GM12878 (cell line): Measurements from ENCODE around the gene SMAD2. TPM values are rescaled to one million over a fixed set of nuclear protein-coding genes. Genes with fewer than 3 reads are reported as not detected.

ENCODE experiments used
- ATAC-seq: fragments of 200-7000 bp; cut with Tn5 transposase; 3 replicates; pipeline ENCODE4 v1.9.1; 2020; ENCODE audit warnings: mild to moderate bottlenecking, moderate library complexity
- BruUV-seq: library from RNA; stranded (reverse); fragments of 400-500 nt; replicated peaks from 2 replicates; lab custom pipeline; 2021; lab: Mats Ljungman, UMichigan
- CTCF ChIA-PET: fragments of 300-600 bp; sonication (Branson Sonifier 250); formaldehyde crosslinking; extraction: SDS; loops from one replicate; lab custom pipeline; 2021; ENCODE audit warnings: inconsistent platforms; lab: Yijun Ruan, JAX
- POLR2A ChIA-PET: fragments of 350-600 bp; formaldehyde crosslinking; extraction: SDS; loops from one replicate; lab custom pipeline; 2021; ENCODE audit warnings: inconsistent platforms; lab: Charles Lee
- RAD21 ChIA-PET: fragments of 300-600 bp; sonication (Branson Sonifier 250); formaldehyde crosslinking; loops from one replicate; lab custom pipeline; 2023; ENCODE audit warnings: antibody characterized with exemption; ENCODE audit not compliant: unreplicated experiment; lab: Charles Lee
- SMC1A ChIA-PET: fragments of 300-600 bp; sonication (Branson Sonifier 250); formaldehyde crosslinking; loops from one replicate; lab custom pipeline; 2023; ENCODE audit not compliant: unreplicated experiment, uncharacterized antibody; lab: Charles Lee
- DNase-seq: peaks from one replicate; pipeline ENCODE4 v3.0.0-alpha.2; 2011; ENCODE audit warnings: low read depth, low spot score
- FAIRE-seq: peaks from 3 replicates; lab custom pipeline; 2011; peaks lifted over from hg19 to GRCh38; lab: Jason Lieb, UNC
- H2AFZ ChIP-seq: 2 replicates; pipeline ENCODE4 v1.6.0; 2011; ENCODE audit warnings: low read depth, low read length, control low read depth; ENCODE audit not compliant: control insufficient read depth
- H3K27ac ChIP-seq: 2 replicates; pipeline ENCODE4 v1.5.1; 2011; ENCODE audit warnings: control low read depth; ENCODE audit not compliant: control insufficient read depth, insufficient read depth
- H3K27me3 ChIP-seq, 2 experiments: replicated peaks in 1 of 2; 2 replicates each; pipeline versions ENCODE4 v1.6.0 to v1.6.1; 2011; ENCODE audit warnings: low read length in 1 of 2; ENCODE audit not compliant: control insufficient read depth in 2 of 2, insufficient read depth in 2 of 2
- H3K36me3 ChIP-seq, 2 experiments: 2 replicates each; pipeline ENCODE4 v1.5.1; 2011; ENCODE audit warnings: low read length in 1 of 2; ENCODE audit not compliant: control insufficient read depth in 2 of 2, insufficient read depth in 2 of 2
- H3K4me1 ChIP-seq: 2 replicates; pipeline ENCODE4 v1.6.1; 2011; ENCODE audit warnings: mild to moderate bottlenecking, low read length, moderate library complexity, mixed read lengths; ENCODE audit not compliant: control insufficient read depth, insufficient read depth
- H3K4me2 ChIP-seq: 2 replicates; pipeline ENCODE4 v1.6.0; 2011; ENCODE audit warnings: control low read depth; ENCODE audit not compliant: control insufficient read depth, insufficient read depth
- H3K4me3 ChIP-seq: fragments of 200-600 bp; sonication (generic); 2 replicates; pipeline ENCODE4 v1.5.1; 2016
- H3K79me2 ChIP-seq: 2 replicates; pipeline ENCODE4 v1.6.0; 2011; ENCODE audit warnings: low read length; ENCODE audit not compliant: control insufficient read depth, insufficient read depth
- H3K9ac ChIP-seq: 2 replicates; pipeline ENCODE4 v1.8.0; 2011; ENCODE audit warnings: low read length, control low read depth, mixed read lengths; ENCODE audit not compliant: control insufficient read depth, insufficient read depth
- H3K9me3 ChIP-seq: replicated peaks from 3 replicates; pipeline ENCODE4 v1.5.1; 2011; ENCODE audit warnings: mild to moderate bottlenecking, low read length; ENCODE audit not compliant: control insufficient read depth, insufficient read depth
- H4K20me1 ChIP-seq: 2 replicates; pipeline ENCODE4 v1.6.0; 2011; ENCODE audit not compliant: control insufficient read depth, insufficient read depth
- BMI1 ChIP-seq: fragments of 450-650 bp; IDR thresholded peaks from 2 replicates; pipeline ENCODE4 v1.6.1; 2016; ENCODE audit warnings: mild to moderate bottlenecking, moderate library complexity, borderline replicate concordance
- CBX3 ChIP-seq: fragments of 200-600 bp; sonication (generic); IDR thresholded peaks from 2 replicates; pipeline ENCODE4 v1.6.1; 2016; ENCODE audit warnings: low read depth, borderline replicate concordance
- MAX ChIP-seq: IDR thresholded peaks from 2 replicates; pipeline ENCODE4 v1.6.1; 2012; ENCODE audit warnings: low read depth, low read length, improper control_type of control experiment
- MYB ChIP-seq: fragments of 150-350 bp; IDR thresholded peaks from 2 replicates; pipeline ENCODE4 v1.6.1; 2014; ENCODE audit warnings: mild to moderate bottlenecking, low read depth, low read length, borderline replicate concordance
- NFIC ChIP-seq: IDR thresholded peaks from 2 replicates; pipeline ENCODE4 v1.6.1; 2012; ENCODE audit warnings: low read depth, mild to moderate bottlenecking, inconsistent platforms, low read length, moderate library complexity
- RBBP5 ChIP-seq: fragments of 200-600 bp; sonication (generic); conservative IDR thresholded peaks from 2 replicates; pipeline ENCODE4 v1.6.1; 2016
- SRF ChIP-seq, 2 experiments: IDR thresholded peaks; 2 replicates each; pipeline ENCODE4 v1.6.1; 2011; ENCODE audit warnings: low read depth in 2 of 2, low read length in 2 of 2, mild to moderate bottlenecking in 1 of 2, moderate library complexity in 1 of 2
- SUZ12 ChIP-seq: fragments of 200-600 bp; sonication (generic); IDR thresholded peaks from one replicate; pipeline ENCODE4 v1.6.1; 2018; ENCODE audit warnings: antibody characterized with exemption, mild to moderate bottlenecking; ENCODE audit not compliant: unreplicated experiment
- ZNF687 ChIP-seq: fragments of 450-650 bp; IDR thresholded peaks from 2 replicates; pipeline ENCODE4 v1.6.1; 2017; ENCODE audit warnings: mild to moderate bottlenecking, moderate library complexity
- WGBS: methylation state at CpG from one replicate; pipeline ENCODE4 v1.1.6; 2016; ENCODE audit warnings: low lambda C conversion rate; ENCODE audit not compliant: insufficient replicate concordance, insufficient coverage; ENCODE audit errors: missing lambda C conversion rate; 5-methylcytosine and 5-hydroxymethylcytosine counted together
- in situ Hi-C: fragments of 300-500 bp; cut with MboI; formaldehyde crosslinking; loops from 9 replicates; pipeline ENCODE4 v1.14.3; 2018; ENCODE audit warnings: mixed read lengths
- intact Hi-C: fragments of 100-400 bp; cut with micrococcal nuclease; formaldehyde crosslinking; loops from one replicate; pipeline ENCODE4 v1.14.2; 2022; ENCODE audit not compliant: unreplicated experiment
- polyA plus RNA-seq, 11 experiments: library from polyadenylated mRNA; depleted of rRNA in 4 of 11; unstranded in 6 of 11; stranded (reverse) in 5 of 11; fragments of >200 nt; fragmentation: Nextera tagmentation in 4 of 11; fragmentation: Illumina TruSeq in 1 of 11; extraction: Ambion mirVana in 4 of 11; extraction: Trizol in 1 of 11; gene quantifications; 1 replicate in 1 of 11; 2 replicates in 10 of 11; pipeline versions ENCODE4 v1.2.1 to v1.2.3, GENCODE V29; 2011 to 2016; ENCODE audit warnings: inconsistent platforms in 2 of 11, missing spikeins in 2 of 11, low read depth in 1 of 11
- total RNA-seq, 4 experiments: library from RNA; depleted of rRNA in 3 of 4; stranded (reverse); fragments of >200 nt in 3 of 4; fragmentation: Illumina TruSeq in 1 of 4; extraction: Trizol in 1 of 4; gene quantifications; 2 replicates each; pipeline versions ENCODE4 v1.2.1 to v1.2.3, GENCODE V29; 2013 to 2021

SMAD2 gene
- total and polyA plus RNA-seq, 10 of the 15 experiments (the other 5 are each of a cell fraction or from before 2014, with no cell fraction given): 28.8 to 111 (median 65.8) TPM

- ATAC-seq (no peak), DNase-seq (no peak), FAIRE-seq (no peak)
- H3K4me3 ChIP-seq: peak overlapping the region; percentile 33; the same call in 1 of the 2 replicates
- H3K9me3 ChIP-seq: no peaks in the 10 kb centered on the region
- H4K20me1 ChIP-seq: peaks cover 9% of the 10 kb centered on the region
- RAD21 ChIA-PET: interaction anchor here (1.0 to 1.3 kb wide), 3 partner anchors 33 to 51 kb away, joined by 3 to 5 read pairs (median 5); no protein-coding TSS in a partner anchor
- BruUV-seq: no TSS peak
- intact Hi-C loops (loop anchor here (2.0 kb wide), 1 partner anchor 25 kb away; no protein-coding TSS in a partner anchor), in situ Hi-C loops (no loop called here)
- no peak for TF ChIP-seq CBX3
- TF ChIP-seq SRF (IDR thresholded peaks at IDR 0.05; ENCODE audit: low read depth in 2 of 2, low read length in 2 of 2): no peak
- TF ChIP-seq MAX: no peak
- TF ChIP-seq, all 136 proteins: peak for 0
- Histone ChIP-seq H3K36me3 (no peaks in the 10 kb centered on the region), H3K79me2 (peaks cover 84% of the 10 kb centered on the region), H3K4me1 (peaks cover 3% of the 10 kb centered on the region; the same call in 1 of the 2 replicates), H3K27me3 (no peaks in the 10 kb centered on the region), H3K4me2 (peak overlapping the region; percentile 86), H2AFZ (no peak overlapping the region), H3K27ac (peak overlapping the region; percentile 28), H3K9ac (no peak overlapping the region)
- CTCF ChIA-PET: interaction anchor here (1.3 kb wide), 1 partner anchor 28 kb away, joined by 3 read pairs; no protein-coding TSS in a partner anchor
- SMC1A ChIA-PET: interaction anchor here (1.2 to 2.7 kb wide), 7 partner anchors 8 to 38 kb away, joined by 3 to 18 read pairs (median 5); no protein-coding TSS in a partner anchor
- 78% methylated on average over 2 of the region's 2 CpGs for WGBS
- POLR2A ChIA-PET: interaction anchor here (1.1 to 2.3 kb wide), 3 partner anchors 8 to 72 kb away, joined by 3 to 8 read pairs (median 3); no protein-coding TSS in a partner anchor
Measured at GRCh38 chr18:47926101-47926850, 4.2 kb downstream of the SMAD2 start.

- Histone ChIP-seq H2AFZ (no peak overlapping the region), H3K36me3 (0 out of 4 replicates have a peak, but pooled peaks cover 0 to 2% of the 10 kb centered on the region in 2 experiments), H3K9me3 (no peaks in the 10 kb centered on the region), H3K4me2 (no peak overlapping the region), H3K79me2 (peaks cover 94% of the 10 kb centered on the region), H3K4me3 (no peak overlapping the region), H3K27me3 (no peaks in the 10 kb centered on the region), H3K27ac (no peak overlapping the region), H3K9ac (no peak overlapping the region), H4K20me1 (peaks cover 4% of the 10 kb centered on the region; the same call in 1 of the 2 replicates), H3K4me1 (peaks cover 11% of the 10 kb centered on the region; the same call in 1 of the 2 replicates)
- DNase-seq: no peak
- ChIA-PET POLR2A (no interaction called here), RAD21 (no interaction called here), CTCF (interaction anchor here (1.5 kb wide), 1 partner anchor 16 kb away, joined by 4 read pairs; no protein-coding TSS in a partner anchor), SMC1A (interaction anchor here (1.1 kb wide), 1 partner anchor 9 kb away, joined by 3 read pairs; no protein-coding TSS in a partner anchor)
- WGBS: 97% methylated on average over 6 of the region's 6 CpGs
- no TSS peak for BruUV-seq
- no peak for FAIRE-seq
- ATAC-seq: no peak
- intact Hi-C loops: no loop called here
- in situ Hi-C loops: no loop called here
- TF ChIP-seq SUZ12 (no peak), ZNF687 (no peak), RBBP5 (no peak), NFIC (no peak), MYB (no peak), BMI1 (no peak)
Measured at GRCh38 chr18:47919916-47920315, 10.5 kb downstream of the SMAD2 start.
